Left lung (tissue), 10 donors: ENCODE data around the gene SULT1A2. TPM values are rescaled to one million over a fixed set of nuclear protein-coding genes. Genes with fewer than 3 reads are reported as not detected.
"Not testable (repeated sequence)": the region's sequence is repeated elsewhere in the genome, so short reads cannot be mapped to it uniquely, and the experiment has no call there.

Experiments used
- ATAC-seq: fragments of 200-7000 bp; cut with Tn5 transposase; one replicate; pipeline ENCODE4 v1.9.1; 2020; ENCODE audit warnings: moderate library complexity
- DNase-seq, 4 donors: peaks; one replicate each; pipeline ENCODE4 v3.0.0-alpha.2; 2013 to 2020
- H3K27ac ChIP-seq, 2 donors: fragments of 200-600 bp; sonication (generic) in 1 of 2; one replicate each; pipeline versions ENCODE4 v1.5.0 to v1.8.0; 2020 to 2021
- H3K27me3 ChIP-seq, 2 donors: fragments of 200-600 bp; sonication (generic) in 1 of 2; one replicate each; pipeline versions ENCODE4 v1.5.0 to v1.8.0; 2020 to 2021
- H3K36me3 ChIP-seq, 2 donors: fragments of 200-600 bp; sonication (generic) in 1 of 2; one replicate each; pipeline versions ENCODE4 v1.5.0 to v1.8.0; 2020 to 2021
- H3K4me1 ChIP-seq, 2 donors: fragments of 200-600 bp; one replicate each; pipeline ENCODE4 v1.8.0; 2021
- H3K4me3 ChIP-seq, 2 donors: fragments of 200-600 bp; sonication (generic) in 1 of 2; one replicate each; pipeline versions ENCODE4 v1.5.0 to v1.8.0; 2020 to 2021; ENCODE audit warnings: mild to moderate bottlenecking in 1 of 2
- H3K9me3 ChIP-seq, 2 donors: fragments of 200-600 bp; sonication (generic) in 1 of 2; one replicate each; pipeline versions ENCODE4 v1.5.0 to v1.8.0; 2020 to 2021
- CTCF ChIP-seq, 2 donors: fragments of 200-600 bp; sonication (generic) in 1 of 2; IDR thresholded peaks; one replicate each; pipeline versions ENCODE4 v1.5.0 to v1.8.0; 2021; ENCODE audit warnings: antibody characterized with exemption in 2 of 2
- intact Hi-C, 2 donors: fragments of 100-400 bp; cut with DNase I; formaldehyde crosslinking; loops; one replicate each; pipeline versions ENCODE4 v1.11.2 to v1.14.2; 2022
- polyA plus RNA-seq, 6 donors: library from polyadenylated mRNA; unstranded; fragments of 120-200 nt; gene quantifications; one replicate each; pipeline ENCODE4 v1.2.1, GENCODE V29; 2013; ENCODE audit not compliant: insufficient read length in 6 of 6
- total RNA-seq, 2 donors: library from RNA; stranded (reverse); fragmentation: NEBNext Ultra II Directional; extraction: Animal tissue kit (Norgen Biotek cat#: 25700); gene quantifications; one replicate each; pipeline ENCODE4 v1.2.1, GENCODE V29; 2021
- donor health status: DM: no; HTN: yes; CAD: no.
- donor health status: DM: no; HTN: no; CAD: no.

Gene SULT1A2
- total and polyA plus RNA-seq, 8 donors, result 2.9 to 16.6 (median 3.8) TPM

- DNase-seq (no peak), ATAC-seq (no peak)
- intact Hi-C loops, result no loop called here
- H3K4me1 ChIP-seq, result peaks cover 12 to 17% of the 10 kb centered on the region in 2 donors
- peaks cover 0 to 12% of the 10 kb centered on the region in 2 donors for H3K9me3 ChIP-seq
- H3K27me3 ChIP-seq, result no peaks in the 10 kb centered on the region
- TF ChIP-seq CTCF (IDR thresholded peaks at IDR 0.05), result no peak
- H3K4me3 ChIP-seq, result no peak overlapping the region
- no peaks in the 10 kb centered on the region for H3K36me3 ChIP-seq
- H3K27ac ChIP-seq, result no peak overlapping the region
Observed at GRCh38 chr16:28569021-28569420, 27.8 kb downstream of the SULT1A2 start.

- DNase-seq (no peak), ATAC-seq (no peak)
- no peak overlapping the region for H3K27ac ChIP-seq
- no peak overlapping the region for H3K4me3 ChIP-seq
- no peaks in the 10 kb centered on the region for H3K36me3 ChIP-seq
- H3K4me1 ChIP-seq, result peaks cover 2 to 7% of the 10 kb centered on the region in 2 donors
- peaks cover 0 to 12% of the 10 kb centered on the region in 2 donors for H3K9me3 ChIP-seq
- no peak for TF ChIP-seq CTCF (IDR thresholded peaks at IDR 0.05)
- intact Hi-C loops, result no loop called here
- no peaks in the 10 kb centered on the region for H3K27me3 ChIP-seq
Observed at GRCh38 chr16:28567292-28567691, 29.6 kb downstream of the SULT1A2 start.

GRCh38 chr16:28566233-28566925 lies 30.5 kb downstream of the SULT1A2 start:
- ATAC-seq, DNase-seq, H3K27ac ChIP-seq, H3K27me3 ChIP-seq, H3K4me3 ChIP-seq, H3K36me3 ChIP-seq, intact Hi-C loops: not testable (repeated sequence)
- peaks cover 0 to 12% of the 10 kb centered on the region in 2 donors for H3K9me3 ChIP-seq
- peaks cover 8 to 15% of the 10 kb centered on the region in 2 donors for H3K4me1 ChIP-seq

- intact Hi-C loops, result no loop called here
- Histone ChIP-seq H3K36me3 (peaks cover 0 to 10% of the 10 kb centered on the region in 2 donors), H3K9me3 (peaks cover 0 to 12% of the 10 kb centered on the region in 2 donors), H3K4me1 (peaks cover 8 to 20% of the 10 kb centered on the region in 2 donors), H3K27ac (no peak overlapping the region), H3K4me3 (no peak overlapping the region), H3K27me3 (no peaks in the 10 kb centered on the region)
- ATAC-seq (no peak), DNase-seq (no peak)
- TF ChIP-seq CTCF (IDR thresholded peaks at IDR 0.05), result no peak
Observed at GRCh38 chr16:28563218-28563617, 33.6 kb downstream of the SULT1A2 start.

- DNase-seq (no peak), ATAC-seq (no peak)
- no peak for TF ChIP-seq CTCF (IDR thresholded peaks at IDR 0.05)
- peaks cover 0 to 7% of the 10 kb centered on the region in 2 donors for H3K9me3 ChIP-seq
- no peaks in the 10 kb centered on the region for H3K27me3 ChIP-seq
- peak overlapping the region; percentile 8 to 26 for H3K27ac ChIP-seq
- peaks cover 0 to 15% of the 10 kb centered on the region in 2 donors for H3K36me3 ChIP-seq
- peaks cover 8 to 20% of the 10 kb centered on the region in 2 donors for H3K4me1 ChIP-seq
- intact Hi-C loops, result no loop called here
- no peak overlapping the region for H3K4me3 ChIP-seq
Observed at GRCh38 chr16:28562199-28562598, 34.7 kb downstream of the SULT1A2 start.
